K562 (cell line): ENCODE measurements around the gene LETM1.

Experiments
- CTCF ChIP-seq, 3 experiments: IDR thresholded peaks in 2 of 3; conservative IDR thresholded peaks in 1 of 3; 2 replicates each; pipeline ENCODE4 v1.5.1; 2011 to 2012; ENCODE audit warnings: low read length in 3 of 3, mild to moderate bottlenecking in 3 of 3, control low read depth in 2 of 3, improper control_type of control experiment in 1 of 3, inconsistent platforms in 1 of 3, low read depth in 1 of 3, mixed read lengths in 1 of 3, moderate library complexity in 1 of 3; ENCODE audit not compliant: insufficient read depth in 2 of 3
- RBBP5 ChIP-seq: fragments of 200-600 bp; sonication (generic); IDR thresholded peaks from 2 replicates; pipeline ENCODE4 v1.6.1; 2012; ENCODE audit warnings: borderline replicate concordance, mild to moderate bottlenecking, low read length, control low read depth, inconsistent platforms; ENCODE audit not compliant: insufficient read depth, poor library complexity, severe bottlenecking
- USF2 ChIP-seq: sonication (generic); formaldehyde crosslinking; IDR thresholded peaks from 2 replicates; pipeline ENCODE4 v1.5.0; 2020; ENCODE audit warnings: missing genetic modification reagents

DNA sequence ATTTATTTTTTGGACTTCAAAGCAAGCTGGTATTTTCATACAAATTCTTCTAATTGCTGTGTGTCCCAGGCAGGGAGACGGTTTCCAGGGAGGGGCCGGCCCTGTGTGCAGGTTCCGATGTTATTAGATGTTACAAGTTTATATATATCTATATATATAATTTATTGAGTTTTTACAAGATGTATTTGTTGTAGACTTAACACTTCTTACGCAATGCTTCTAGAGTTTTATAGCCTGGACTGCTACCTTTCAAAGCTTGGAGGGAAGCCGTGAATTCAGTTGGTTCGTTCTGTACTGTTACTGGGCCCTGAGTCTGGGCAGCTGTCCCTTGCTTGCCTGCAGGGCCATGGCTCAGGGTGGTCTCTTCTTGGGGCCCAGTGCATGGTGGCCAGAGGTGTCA lies 47.6 kb downstream of the LETM1 start:
- TF ChIP-seq USF2 (CRISPR knock-in tag) (no peak), RBBP5 (no peak), CTCF (IDR thresholded peaks at IDR 0.05 in 2 of 3, conservative IDR thresholded peaks at IDR 0.05 in 1 of 3; ENCODE audit: insufficient read depth in 2 of 3, low read depth in 1 of 3, low read length in 3 of 3) (no peak)
